CD8-positive, alpha-beta T cell (primary cell): ENCODE results near the gene SLC5A10. TPM values are rescaled to one million over a fixed set of nuclear protein-coding genes. Genes with fewer than 3 reads are reported as not detected.

Source experiments
- total RNA-seq, 46 experiments: library from RNA in 2 of 46; stranded (reverse) in 2 of 46; gene quantifications; one replicate each; pipeline ENCODE4 v1.2.3 and lab custom pipeline; 2021 to 2026

The SLC5A10 gene
- total RNA-seq, 2 experiments from 2014 or later, result not detected

Other genes starting within 250 kb of the SLC5A10 start
- gene FBXW10, start 208.1 kb upstream of the SLC5A10 start, total RNA-seq, result not detected
- 10 to 100 TPM; 20.2 to 27.7 TPM for gene TVP23B, start 171.0 kb upstream of the SLC5A10 start, total RNA-seq
- gene PRPSAP2, start 94.0 kb upstream of the SLC5A10 start, total RNA-seq, result 10 to 100 TPM; 23.8 to 28.7 TPM
- 1 to 10 TPM; 3.5 to 4.1 TPM for gene FAM83G, start 52.6 kb downstream of the SLC5A10 start, total RNA-seq
- gene GRAP, start 94.8 kb downstream of the SLC5A10 start, total RNA-seq, result 10 to 100 TPM; 15.8 to 18.3 TPM
- 10 to 100 TPM; 15.7 to 18.7 TPM for gene GRAPL, start 175.4 kb downstream of the SLC5A10 start, total RNA-seq